HFFc6 (cell line): ENCODE measurements around the gene VWA1. TPM values are rescaled to one million over a fixed set of nuclear protein-coding genes. Genes with fewer than 3 reads are reported as not detected.
"Not testable (repeated sequence)": the region's sequence is repeated elsewhere in the genome, so short reads cannot be mapped to it uniquely, and the experiment has no call there.

ENCODE experiments used
- DNase-seq: peaks from one replicate; pipeline ENCODE4 v3.0.0-alpha.2; 2018
- H3K27ac Mint-ChIP-seq: 2 replicates; pipeline ENCODE4 v1.8.0; 2020; ENCODE audit warnings: mild to moderate bottlenecking, mixed read lengths
- H3K27me3 Mint-ChIP-seq: 2 replicates; pipeline ENCODE4 v1.8.0; 2021; ENCODE audit warnings: mild to moderate bottlenecking, moderate library complexity, mixed read lengths; ENCODE audit not compliant: insufficient read depth
- H3K36me3 Mint-ChIP-seq: 2 replicates; pipeline ENCODE4 v1.8.0; 2021; ENCODE audit warnings: low read depth, mixed read lengths
- H3K4me1 Mint-ChIP-seq: 2 replicates; pipeline ENCODE4 v1.8.0; 2020; ENCODE audit warnings: low read depth, mixed read lengths
- H3K4me3 Mint-ChIP-seq: 2 replicates; pipeline ENCODE4 v1.8.0; 2020; ENCODE audit warnings: mild to moderate bottlenecking, moderate library complexity, mixed read lengths
- H3K9me3 Mint-ChIP-seq: 2 replicates; pipeline ENCODE4 v1.8.0; 2020; ENCODE audit warnings: mild to moderate bottlenecking, mixed read lengths
- total RNA-seq, 6 experiments: library from RNA; stranded (reverse); fragmentation: NEBNext Ultra II Directional; extraction: Animal tissue kit (Norgen Biotek cat#: 25700); gene quantifications; 2 replicates in 1 of 6; 3 replicates in 5 of 6; pipeline ENCODE4 v1.2.3, GENCODE V29; 2021
- TF ChIP-seq, protein P1 (sequence below): fragments of 200-600 bp; sonication (generic); IDR thresholded peaks from 2 replicates; pipeline ENCODE4 v1.5.0; 2021; ENCODE audit warnings: antibody characterized with exemption, mild to moderate bottlenecking

The VWA1 gene
- total RNA-seq, 6 experiments from 2014 or later, result 0.12 to 0.33 (median 0.24) TPM; not detected in 1

- H3K4me3 Mint-ChIP-seq, result no peak overlapping the region
Measured at GRCh38 chr1:1455366-1455884, 19.9 kb downstream of the VWA1 start.

DNA sequence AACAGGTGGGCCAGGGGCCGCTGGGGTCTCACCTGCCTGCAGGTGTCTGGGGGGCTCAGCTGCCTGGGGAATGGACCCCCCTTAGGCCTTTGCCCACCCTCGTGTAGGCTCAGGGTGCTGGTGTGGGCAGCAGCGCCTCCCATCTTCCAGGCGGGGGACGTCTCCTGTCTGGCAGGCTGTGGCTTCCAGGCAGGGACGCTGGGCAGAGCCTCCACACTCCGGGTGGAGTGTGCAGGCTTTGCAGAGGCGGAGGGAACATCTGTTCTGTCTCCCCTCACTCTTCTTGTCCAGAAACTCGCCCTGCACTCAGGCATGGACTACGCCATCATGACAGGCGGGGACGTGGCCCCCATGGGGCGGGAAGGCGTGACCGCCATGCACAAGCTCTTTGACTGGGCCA, 20.4 kb downstream of the VWA1 start:
- not testable (repeated sequence) for H3K27me3 Mint-ChIP-seq, H3K4me3 Mint-ChIP-seq, H3K4me1 Mint-ChIP-seq, DNase-seq, H3K27ac Mint-ChIP-seq, H3K36me3 Mint-ChIP-seq, H3K9me3 Mint-ChIP-seq

More at GRCh38 chr1:1455366-1455884, 19.9 kb downstream of the VWA1 start:
- H3K4me1 Mint-ChIP-seq, result no peaks in the 10 kb centered on the region
- no peak overlapping the region for H3K27ac Mint-ChIP-seq
- no peaks in the 10 kb centered on the region for H3K36me3 Mint-ChIP-seq
- TF ChIP-seq, protein P1, sequence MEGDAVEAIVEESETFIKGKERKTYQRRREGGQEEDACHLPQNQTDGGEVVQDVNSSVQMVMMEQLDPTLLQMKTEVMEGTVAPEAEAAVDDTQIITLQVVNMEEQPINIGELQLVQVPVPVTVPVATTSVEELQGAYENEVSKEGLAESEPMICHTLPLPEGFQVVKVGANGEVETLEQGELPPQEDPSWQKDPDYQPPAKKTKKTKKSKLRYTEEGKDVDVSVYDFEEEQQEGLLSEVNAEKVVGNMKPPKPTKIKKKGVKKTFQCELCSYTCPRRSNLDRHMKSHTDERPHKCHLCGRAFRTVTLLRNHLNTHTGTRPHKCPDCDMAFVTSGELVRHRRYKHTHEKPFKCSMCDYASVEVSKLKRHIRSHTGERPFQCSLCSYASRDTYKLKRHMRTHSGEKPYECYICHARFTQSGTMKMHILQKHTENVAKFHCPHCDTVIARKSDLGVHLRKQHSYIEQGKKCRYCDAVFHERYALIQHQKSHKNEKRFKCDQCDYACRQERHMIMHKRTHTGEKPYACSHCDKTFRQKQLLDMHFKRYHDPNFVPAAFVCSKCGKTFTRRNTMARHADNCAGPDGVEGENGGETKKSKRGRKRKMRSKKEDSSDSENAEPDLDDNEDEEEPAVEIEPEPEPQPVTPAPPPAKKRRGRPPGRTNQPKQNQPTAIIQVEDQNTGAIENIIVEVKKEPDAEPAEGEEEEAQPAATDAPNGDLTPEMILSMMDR, result no peak
- 0 out of 2 replicates have a peak, but pooled peaks cover 7% of the 10 kb centered on the region for H3K27me3 Mint-ChIP-seq
- no peaks in the 10 kb centered on the region for H3K9me3 Mint-ChIP-seq
- DNase-seq, result no peak

- DNase-seq, H3K27me3 Mint-ChIP-seq, H3K9me3 Mint-ChIP-seq, H3K4me1 Mint-ChIP-seq, H3K4me3 Mint-ChIP-seq, H3K27ac Mint-ChIP-seq, H3K36me3 Mint-ChIP-seq: not testable (repeated sequence)
Measured at GRCh38 chr1:1456683-1457255, 21.3 kb downstream of the VWA1 start.

- DNase-seq, H3K9me3 Mint-ChIP-seq: not testable (repeated sequence)
Measured at GRCh38 chr1:1459156-1459555, 23.7 kb downstream of the VWA1 start.

GRCh38 chr1:1459711-1460110, 24.2 kb downstream of the VWA1 start:
- not testable (repeated sequence) for H3K27me3 Mint-ChIP-seq, H3K27ac Mint-ChIP-seq, DNase-seq, H3K36me3 Mint-ChIP-seq, H3K9me3 Mint-ChIP-seq, H3K4me1 Mint-ChIP-seq, H3K4me3 Mint-ChIP-seq

More at GRCh38 chr1:1459156-1459555, 23.7 kb downstream of the VWA1 start:
- not testable (repeated sequence) for H3K4me1 Mint-ChIP-seq, H3K27me3 Mint-ChIP-seq, H3K4me3 Mint-ChIP-seq, H3K36me3 Mint-ChIP-seq, H3K27ac Mint-ChIP-seq

GRCh38 chr1:1460540-1461130, 25.1 kb downstream of the VWA1 start:
- Mint-ChIP-seq H3K9me3 (no peaks in the 10 kb centered on the region), H3K27ac (no peak overlapping the region), H3K4me3 (no peak overlapping the region), H3K36me3 (no peaks in the 10 kb centered on the region), H3K27me3 (0 out of 2 replicates have a peak, but pooled peaks cover 2% of the 10 kb centered on the region), H3K4me1 (no peaks in the 10 kb centered on the region)
- TF ChIP-seq, protein P1, result no peak
- DNase-seq, result no peak

GRCh38 chr1:1461721-1462317, 26.3 kb downstream of the VWA1 start:
- TF ChIP-seq, protein P1, result no peak
- no peak overlapping the region for H3K4me3 Mint-ChIP-seq
- no peaks in the 10 kb centered on the region for H3K4me1 Mint-ChIP-seq
- no peak for DNase-seq
- H3K9me3 Mint-ChIP-seq, result peaks cover 3% of the 10 kb centered on the region; the same call in 1 of the 2 replicates
- H3K36me3 Mint-ChIP-seq, result peaks cover 3% of the 10 kb centered on the region; the same call in 1 of the 2 replicates
- no peak overlapping the region for H3K27ac Mint-ChIP-seq
- H3K27me3 Mint-ChIP-seq, result 0 out of 2 replicates have a peak, but pooled peaks cover 2% of the 10 kb centered on the region
